ENCODE data around the gene CHRNA4.

The CHRNA4 gene

DNA sequence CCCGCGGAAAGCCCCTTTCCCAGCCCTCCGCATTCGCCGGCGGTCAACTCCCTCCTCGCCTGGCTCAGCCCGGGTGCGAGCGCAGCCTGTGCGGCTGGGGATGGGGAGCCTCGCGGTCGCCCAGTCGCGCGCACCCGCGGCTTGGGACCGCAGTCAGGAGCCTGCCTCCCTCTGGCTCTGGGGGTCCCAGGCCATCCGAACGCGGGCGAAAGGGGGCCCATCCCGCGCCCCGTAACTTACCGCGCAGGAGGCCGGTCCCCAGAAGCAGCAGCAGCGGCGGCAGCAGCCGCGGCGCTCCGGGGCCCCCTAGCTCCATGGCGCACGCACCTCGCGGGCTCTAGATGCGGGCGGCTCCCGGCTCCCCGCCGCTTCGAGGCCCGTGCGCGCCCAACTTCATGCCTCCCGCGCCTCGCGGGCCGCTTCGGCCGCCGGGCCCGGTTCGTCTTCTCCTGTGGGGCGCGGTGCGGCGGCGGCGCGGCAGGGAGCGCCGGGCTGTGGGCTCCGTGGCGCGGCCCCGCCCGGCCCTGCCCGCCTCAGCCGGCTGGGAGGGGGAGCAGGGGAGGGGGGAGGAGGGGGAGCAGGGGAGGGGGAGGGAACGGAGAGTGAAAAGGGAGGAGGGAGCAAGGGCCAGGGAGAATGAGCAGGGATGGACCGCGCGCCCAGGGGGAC lies at the start of gene CHRNA4:
TSS of gene CHRNA4 (minus strand) at position 500 of the 669 bp plus-strand sequence. CDS start at position 316, 184 bp downstream.
- DNase-seq (ENCODE audit: low spot score), result no peak
- FAIRE-seq, result no peak

DNA sequence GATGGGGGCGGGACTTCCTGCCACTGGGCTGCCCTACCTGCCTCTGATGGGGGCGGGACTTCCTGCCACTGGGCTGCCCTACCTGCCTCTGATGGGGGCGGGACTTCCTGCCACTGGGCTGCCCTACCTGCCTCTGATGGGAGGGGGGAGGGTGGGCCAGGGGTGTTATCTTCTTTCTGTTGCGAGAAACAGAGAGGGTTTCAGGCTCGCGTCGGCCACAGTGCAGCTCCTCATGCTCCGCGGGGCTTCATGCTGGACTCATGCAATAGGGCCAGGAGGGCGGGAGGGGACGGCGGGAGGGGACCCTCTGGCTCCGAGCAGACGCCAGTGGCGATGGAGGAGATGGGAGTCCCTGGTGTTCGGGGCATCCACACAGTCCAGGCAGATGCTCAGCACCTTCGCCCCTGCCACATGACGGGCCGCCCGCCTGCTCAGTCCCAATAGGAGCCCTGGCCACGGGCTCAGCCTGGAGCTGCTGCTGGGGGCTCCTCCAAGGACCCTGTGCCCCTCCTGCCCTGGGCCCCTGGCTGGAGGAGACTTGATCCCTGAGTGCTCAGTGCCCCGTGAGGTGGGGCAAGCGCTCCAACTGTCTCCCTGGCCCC lies 48.8 kb upstream of the CHRNA4 start:
- DNase-seq (ENCODE audit: low spot score) (no peak), FAIRE-seq (no peak)

DNA sequence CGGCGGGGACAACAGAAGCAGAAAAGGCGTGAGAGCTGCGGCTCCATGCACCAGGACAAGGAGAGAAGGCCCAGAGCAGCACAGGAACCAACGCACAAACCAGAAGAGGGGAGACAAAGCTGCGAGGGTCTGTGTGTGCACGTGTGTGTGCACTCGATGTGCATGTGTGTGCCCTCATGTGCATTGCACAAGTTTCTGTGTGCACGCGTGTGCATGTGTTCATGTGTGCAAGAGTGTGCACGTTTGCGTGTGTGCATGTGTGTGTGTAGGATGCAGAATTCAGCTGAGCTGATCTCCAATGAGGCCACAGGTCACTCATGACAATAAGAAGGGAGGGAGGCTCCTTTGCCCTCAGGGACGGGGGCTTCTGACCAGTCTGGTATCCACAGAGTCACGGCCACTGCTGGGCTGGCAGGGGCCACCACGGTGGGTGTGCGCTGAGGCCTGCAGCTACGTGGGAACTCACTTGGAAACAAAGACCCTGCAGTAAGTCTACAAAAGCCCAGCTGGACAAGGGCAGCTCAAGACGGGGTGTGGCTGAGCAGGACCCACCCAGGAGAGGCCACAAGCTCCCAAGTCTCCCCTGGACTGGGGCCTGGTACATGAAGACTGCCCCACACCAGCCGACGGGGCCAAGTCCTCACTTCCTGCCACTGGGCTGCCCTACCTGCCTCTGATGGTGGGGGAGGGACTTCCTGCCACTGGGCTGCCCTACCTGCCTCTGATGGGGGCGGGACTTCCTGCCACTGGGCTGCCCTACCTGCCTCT lies 48.1 kb upstream of the CHRNA4 start:
- DNase-seq (ENCODE audit: low spot score) (no peak), FAIRE-seq (no peak)

DNA sequence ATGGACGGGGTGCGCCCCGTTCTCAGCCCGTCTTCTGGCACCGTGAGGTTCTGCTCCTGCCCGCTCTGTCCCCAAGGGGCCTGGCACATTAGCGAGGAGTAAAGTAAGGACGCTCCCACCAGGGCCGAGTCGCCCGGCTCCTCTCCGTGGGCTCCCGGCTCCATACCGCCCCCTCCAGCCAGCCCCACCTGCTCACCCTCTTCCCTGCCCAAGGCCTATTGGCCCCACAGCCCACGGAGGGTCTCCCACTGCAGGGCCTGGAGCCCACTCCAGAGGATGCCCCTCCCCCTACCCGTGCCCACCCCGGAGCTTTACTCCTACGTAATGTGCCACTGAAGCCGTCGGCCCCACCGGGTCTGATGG lies 47.5 kb upstream of the CHRNA4 start:
- no peak for FAIRE-seq

DNA sequence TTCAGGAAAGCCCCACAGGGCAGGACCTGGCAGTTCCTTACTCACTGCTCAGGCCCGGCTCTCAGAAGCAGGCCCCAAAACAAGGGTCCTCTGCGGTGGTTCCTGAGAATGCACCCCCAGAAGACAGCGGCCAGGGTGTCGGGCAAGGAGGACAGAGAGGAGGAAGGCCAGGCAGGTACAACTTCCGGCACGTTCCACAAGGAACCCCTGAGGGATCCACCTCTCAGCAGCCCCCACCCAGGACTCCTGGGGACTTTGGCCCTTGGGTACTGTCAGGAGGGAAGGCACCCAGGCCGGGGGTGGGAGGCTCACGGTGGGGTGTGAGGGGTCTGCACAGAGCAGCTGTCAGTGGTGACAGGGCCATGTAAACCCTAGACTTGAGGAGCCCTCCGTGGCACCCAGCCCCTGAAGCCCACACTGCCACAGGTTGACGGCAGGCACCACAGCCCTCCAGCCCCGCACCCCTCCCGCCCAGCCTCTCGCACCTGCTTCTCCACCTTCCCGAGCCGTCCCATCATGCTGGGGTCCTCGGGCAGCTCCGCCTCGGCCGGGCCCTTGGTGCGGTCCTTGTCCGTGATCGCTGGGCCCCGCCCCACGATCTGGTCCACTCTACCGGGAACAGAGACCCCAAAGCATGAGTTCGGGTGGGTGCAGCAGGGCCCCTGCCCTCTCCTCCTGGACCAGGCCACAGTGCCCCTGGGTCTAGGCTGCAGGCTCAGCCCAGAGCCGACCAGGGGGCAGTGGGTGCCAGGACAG lies 47.0 kb upstream of the CHRNA4 start:
- DNase-seq (ENCODE audit: low spot score) (no peak), FAIRE-seq (no peak)

More for the DNA sequence above, 47.5 kb upstream of the CHRNA4 start:
- DNase-seq (ENCODE audit: low spot score), result no peak

DNA sequence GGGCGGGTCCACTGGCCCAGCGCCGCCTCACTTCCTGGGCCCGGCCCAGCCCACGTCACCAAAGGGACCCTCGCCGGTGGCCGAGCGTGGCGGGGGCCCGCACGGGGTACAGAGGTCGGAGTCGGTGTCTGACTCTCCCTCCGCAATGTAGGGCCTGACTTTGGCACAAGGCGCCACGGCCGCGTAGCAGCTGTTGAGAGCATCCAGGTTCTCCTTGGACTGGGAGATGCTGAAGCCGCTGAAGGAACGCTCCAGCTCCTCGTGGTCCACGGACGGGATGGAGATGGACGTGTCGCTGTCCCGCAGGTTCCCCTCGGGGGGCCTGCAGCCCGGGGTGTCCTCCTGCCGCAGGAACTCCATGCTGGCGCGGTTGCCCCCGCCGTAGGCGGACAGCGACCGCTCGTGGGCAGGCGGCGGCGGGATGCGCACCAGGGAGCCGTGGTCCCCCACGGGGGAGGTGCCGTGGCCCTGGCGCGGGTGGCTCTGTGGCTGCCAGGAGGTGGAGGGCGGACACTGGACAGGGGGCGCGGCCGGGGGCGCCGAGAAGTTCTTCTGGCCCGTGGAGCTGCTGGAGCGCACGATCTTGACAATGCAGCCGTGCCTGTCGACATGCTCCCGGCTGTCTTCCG lies 45.6 kb upstream of the CHRNA4 start:
- no peak for DNase-seq (ENCODE audit: low spot score)
- no peak for FAIRE-seq

DNA sequence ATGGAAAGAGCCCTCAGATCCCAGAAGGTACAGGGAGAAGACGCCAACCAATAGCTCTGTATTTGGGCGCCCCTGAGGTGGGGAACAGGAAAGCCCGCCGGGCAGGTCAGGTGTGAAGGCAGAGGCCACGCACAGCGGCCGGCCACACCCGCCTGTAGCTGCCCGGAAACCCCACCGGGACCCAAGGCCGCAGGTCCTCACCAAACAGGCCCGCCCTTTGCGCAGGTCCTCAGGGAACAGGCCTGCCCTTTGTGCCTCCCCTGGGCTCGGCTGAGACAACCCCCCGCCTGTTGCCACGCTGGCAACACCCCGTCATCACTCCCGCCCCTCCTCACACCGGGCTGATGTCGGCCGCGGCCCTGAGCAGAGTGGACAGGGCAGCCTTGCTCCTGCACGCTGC lies 44.9 kb upstream of the CHRNA4 start:
- FAIRE-seq (no peak), DNase-seq (ENCODE audit: low spot score) (no peak)

DNA sequence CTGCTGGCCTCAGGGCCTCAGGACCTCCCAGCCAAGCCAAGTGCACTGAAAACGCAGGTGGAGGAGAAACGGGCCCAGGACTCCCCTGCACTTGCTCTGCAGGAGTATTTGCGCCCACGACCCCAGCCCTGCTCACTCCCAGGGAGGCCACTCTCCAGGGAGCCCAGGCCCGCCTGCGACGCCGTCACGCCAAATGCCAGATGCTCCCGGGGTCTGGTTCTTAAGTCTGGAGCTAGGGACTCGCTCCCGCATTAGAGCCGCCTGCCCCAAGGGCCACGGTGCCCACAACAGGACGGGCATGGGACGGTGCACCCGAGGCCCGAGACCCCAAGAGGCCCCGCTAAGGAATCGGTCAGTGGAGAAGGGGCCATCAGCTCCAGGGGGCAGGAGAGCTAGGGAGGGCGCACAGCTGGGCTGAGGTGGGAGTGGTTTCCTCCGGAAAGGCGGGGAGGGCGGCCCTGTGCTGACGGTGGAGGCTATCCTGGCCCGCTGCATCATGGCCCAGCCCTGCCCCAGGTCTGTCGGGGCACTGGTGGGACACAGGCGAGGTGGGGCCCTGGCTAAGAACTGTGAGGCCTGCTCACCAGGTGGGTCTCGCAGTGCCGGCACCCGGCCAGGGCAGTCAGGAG lies 44.1 kb upstream of the CHRNA4 start:
- FAIRE-seq, result no peak
- no peak for DNase-seq (ENCODE audit: low spot score)

DNA sequence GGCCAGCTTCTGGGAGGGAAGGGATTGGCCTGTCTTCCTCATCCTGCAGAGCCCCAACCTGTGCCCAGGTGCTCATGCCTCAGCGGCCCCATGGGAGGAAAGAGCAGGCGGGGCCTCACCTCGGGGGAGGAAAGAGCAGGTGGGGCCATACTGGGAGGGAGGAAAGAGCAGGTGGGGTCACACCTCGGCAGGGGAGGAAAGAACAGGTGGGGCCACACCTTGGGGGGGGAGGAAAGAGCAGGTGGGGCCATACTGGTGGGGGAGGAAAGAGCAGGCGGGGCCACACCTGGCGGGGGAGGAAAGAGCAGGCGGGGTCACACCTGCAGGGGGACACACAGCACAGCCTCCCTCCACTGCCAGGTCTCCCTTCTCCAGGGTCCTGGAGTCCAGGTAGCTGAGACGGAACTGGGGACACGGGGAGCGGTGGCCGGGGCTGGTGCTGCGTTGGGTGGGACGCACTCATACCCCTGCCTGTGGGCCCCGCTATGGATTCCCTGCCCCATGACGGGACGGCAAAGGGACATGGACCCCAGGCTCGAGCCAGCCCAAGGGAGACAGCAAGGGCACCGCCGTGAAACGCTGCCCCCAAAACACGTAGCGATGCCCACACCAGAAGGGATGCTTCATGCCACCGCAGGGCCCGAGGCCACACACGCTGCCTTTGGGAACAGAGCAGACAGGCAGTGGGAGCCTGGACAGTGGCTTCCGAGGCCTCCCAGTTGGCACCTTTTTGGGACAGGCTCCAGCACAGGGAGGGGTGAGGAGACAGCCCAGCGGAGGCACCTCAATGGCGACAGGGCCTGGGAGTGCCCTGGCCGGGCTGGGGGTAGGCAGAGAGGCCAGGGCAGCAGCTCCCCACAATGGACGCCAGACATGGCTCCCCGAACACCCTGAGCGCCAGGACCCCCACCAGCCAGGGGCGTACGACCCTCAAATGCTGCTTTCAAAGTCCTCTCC lies 43.3 kb upstream of the CHRNA4 start:
- no peak for DNase-seq (ENCODE audit: low spot score)
- FAIRE-seq, result no peak

DNA sequence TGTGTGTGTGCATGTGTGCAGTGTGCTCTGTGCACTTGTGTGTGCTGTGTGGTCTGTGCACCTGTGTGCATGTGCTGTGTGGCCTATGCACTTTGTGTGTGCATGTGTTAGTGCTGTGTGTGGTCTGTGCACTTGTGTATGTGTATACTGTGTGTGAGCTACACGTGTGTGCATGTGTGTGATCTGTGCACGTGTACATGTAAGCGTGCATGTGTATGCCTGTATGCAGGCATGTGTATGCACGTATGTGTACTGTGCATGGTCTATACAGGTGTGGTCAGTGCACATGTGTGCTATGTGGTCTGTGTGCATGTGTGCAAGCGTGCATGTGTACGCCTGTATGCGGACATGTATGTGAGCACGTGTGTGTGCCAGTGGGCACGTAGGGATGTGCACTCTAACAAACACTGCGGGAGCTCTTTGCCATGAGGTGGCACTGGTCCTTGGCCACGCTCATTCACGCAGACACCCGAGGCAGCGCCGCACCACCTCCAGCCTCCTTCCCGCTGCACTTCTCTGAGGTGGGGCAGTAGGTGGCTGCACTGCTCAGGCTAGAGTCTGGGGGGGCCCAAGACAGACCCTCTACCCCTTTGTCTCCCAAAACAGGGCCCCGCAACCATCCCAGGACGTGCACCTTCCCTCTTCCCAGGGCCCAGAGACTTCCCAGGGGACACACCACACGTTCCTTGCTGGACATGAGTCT lies 42.4 kb upstream of the CHRNA4 start:
- FAIRE-seq, result no peak
- DNase-seq (ENCODE audit: low spot score), result no peak

DNA sequence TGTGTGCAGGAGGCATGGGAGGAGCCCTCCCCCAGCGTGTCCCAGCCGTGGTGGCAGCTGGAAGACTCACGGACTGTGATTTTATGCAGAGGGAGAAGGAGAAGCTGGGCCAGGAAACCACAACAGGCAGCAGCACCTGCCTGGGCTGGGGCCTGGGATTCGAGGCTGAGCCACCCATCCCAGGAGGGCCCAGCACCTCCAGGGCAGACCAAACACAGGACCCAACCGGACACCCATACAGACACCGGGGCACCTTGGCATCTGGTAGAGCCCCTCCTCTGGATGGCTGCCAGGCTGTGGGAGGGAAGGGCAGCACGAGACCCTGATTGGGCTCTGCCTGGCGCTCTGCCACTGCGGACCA lies 41.7 kb upstream of the CHRNA4 start:
- no peak for DNase-seq (ENCODE audit: low spot score)
- FAIRE-seq, result no peak

GRCh38 chr20:63402181-63402859 lies 41.2 kb upstream of the CHRNA4 start:
- FAIRE-seq (no peak), DNase-seq (ENCODE audit: low spot score) (no peak)

DNA sequence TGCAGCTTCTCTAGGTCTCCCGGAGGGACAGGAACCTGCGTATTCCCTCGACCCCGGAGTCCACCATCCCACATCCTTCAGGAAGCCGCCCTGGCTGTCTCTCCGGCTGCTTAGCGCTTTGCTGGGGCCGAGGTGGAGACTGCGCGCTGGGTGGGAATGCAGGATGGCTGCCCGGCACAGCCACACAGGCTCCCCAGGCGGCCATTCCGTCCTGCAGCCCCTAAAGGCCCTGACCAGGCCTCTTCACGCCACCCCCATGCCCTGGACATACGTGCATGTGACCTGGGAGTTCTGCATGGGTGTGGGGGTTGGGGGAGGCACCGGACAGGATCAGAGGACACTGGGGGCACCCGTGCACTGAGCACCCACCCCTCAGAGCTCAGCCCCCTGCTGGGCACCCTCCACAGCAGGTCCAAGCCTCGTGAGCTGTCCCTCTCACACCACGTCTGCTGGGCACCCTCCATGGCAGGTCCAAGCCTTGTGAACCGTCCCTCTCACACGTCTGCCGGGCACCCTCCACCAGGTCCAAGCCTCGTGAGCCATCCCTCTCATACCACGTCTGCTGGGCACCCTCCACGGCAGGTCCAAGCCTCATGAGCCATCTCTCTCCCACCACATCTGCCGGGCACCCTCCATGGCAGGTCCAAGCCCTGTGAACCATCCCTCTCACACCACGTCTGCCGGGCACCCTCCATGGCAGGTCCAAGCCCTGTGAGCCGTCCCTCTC lies 40.4 kb upstream of the CHRNA4 start:
- FAIRE-seq, result no peak
- no peak for DNase-seq (ENCODE audit: low spot score)

DNA sequence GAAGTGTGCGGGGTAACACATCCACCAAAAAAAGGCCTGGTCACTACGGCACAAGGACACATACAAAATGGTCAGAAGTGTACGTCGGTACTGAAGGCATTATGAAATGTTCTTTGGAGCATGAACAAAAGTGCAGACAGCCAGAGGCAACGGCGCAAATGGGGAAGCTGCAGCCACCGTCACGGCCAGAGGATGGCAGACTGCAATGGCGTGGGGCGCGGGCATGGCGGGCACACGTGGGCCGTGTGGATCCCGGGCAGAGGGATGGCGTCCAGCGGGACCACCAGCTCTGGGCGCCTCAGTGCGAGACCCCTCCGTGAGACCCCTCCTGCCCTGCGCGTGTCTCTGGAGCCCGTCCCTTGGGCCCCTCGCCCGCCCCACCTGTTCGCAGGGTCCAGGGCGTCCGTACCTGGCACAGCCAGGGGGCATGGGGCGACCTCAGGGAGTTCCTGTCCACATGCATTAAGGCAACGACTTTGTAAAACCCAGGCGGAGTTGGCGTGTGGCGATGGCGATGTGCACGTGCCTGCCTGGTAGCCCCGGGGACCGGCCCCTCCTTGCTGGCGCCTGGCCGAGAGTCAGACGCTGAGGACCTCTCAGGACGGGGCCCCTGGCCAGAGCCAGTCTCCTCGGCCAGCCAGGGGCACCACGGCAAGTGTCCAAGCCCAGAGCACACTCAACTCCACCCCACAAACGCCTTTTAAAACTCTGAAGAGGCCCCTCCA lies 39.5 kb upstream of the CHRNA4 start:
- DNase-seq (ENCODE audit: low spot score), result no peak
- FAIRE-seq, result no peak

DNA sequence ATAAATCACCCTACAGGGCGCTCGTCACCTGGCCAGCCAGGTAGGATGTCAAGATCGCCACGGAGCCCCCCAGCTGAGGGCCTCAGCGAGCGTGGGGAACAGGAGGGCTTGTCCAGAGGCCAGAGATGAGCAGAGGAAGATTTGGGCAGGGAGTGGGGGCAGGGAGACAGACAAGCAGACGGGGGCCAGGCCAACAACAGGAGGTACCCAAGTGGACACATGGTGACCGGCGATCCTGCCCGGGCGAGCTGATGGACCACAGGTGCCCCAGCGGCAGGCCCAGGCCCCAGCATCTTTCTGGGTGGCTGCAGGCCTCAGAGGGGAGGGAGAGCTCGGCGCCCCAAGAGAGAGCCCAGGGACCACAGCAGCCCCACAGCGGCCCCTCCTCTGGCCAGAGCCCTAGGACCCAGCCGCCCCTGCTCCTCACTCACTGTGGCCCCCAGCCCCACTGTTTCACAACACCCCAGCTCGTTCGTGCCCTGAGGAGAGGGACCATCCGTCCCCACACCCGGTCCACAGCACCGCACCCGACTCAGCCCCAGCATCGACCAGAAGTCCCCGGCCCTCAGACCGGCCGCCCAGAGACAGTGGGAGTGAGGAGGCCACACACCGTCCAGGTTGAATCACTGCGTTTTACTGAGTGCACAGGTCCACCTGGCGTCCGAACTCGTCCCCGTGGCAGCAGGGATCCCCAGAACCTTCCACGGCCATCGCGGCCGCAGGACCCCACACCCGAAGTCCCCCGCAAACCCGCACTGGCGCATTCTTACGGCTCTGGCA lies 38.6 kb upstream of the CHRNA4 start:
- DNase-seq (ENCODE audit: low spot score) (no peak), FAIRE-seq (no peak)

DNA sequence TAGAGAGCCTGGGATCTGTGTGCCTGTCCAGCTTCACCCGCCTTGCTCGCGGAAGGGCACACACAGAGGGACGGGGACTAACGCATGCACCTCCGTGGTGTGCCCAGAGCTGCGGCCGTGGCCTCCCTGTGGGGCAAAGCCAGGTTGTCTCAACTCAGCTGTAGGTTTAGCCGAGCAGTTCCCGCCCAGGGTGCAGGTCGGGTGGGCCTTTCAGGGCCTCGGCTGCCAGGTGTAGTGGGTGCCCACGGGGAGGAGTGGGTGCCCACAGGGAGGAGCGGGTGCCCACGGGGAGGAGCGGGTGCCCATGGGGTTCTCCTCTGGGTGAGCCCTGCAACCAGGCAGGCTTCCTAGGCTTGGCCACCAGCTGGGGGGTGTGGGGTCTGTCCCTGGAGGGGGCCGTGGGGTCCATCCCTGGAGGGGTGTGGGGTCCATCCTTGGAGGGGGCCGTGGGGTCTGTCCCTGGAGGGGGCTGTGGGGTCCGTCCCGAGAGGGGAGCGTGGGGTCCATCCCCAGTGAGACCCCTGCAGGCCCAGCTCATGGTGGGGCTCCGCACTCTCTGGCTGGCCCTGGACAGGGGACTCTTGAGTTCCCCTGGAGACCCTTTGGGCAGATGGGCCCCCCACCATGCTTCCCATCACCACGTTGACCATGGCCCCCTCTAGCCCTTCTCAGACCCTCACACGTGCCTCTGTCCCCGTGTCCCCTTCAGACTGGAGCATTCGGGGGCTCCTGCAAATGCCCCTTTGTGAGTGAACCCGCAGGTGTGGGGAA lies 37.8 kb upstream of the CHRNA4 start:
- DNase-seq (ENCODE audit: low spot score), result no peak
- no peak for FAIRE-seq

All from RCC 7860 (cell line).